GM18498 (cell line): ENCODE data around the gene CNTLN.
"Not testable (repeated sequence)": the region's sequence is repeated elsewhere in the genome, so short reads cannot be mapped to it uniquely, and the experiment has no call there.

Experiments used
- ATAC-seq: cut with Tn5 transposase; IDR thresholded peaks from one replicate; pipeline ENCODE4 v1.9.1; 2021; ENCODE audit warnings: mild to moderate bottlenecking, moderate library complexity; ENCODE audit not compliant: unreplicated experiment

CNTLN gene

GRCh38 chr9:17171309-17172094 lies 36.7 kb downstream of the CNTLN start:
- no peak for ATAC-seq

GRCh38 chr9:17177496-17177895 lies 42.7 kb downstream of the CNTLN start:
- not testable (repeated sequence) for ATAC-seq

- ATAC-seq = no peak
Observed at GRCh38 chr9:17185481-17186029, 50.7 kb downstream of the CNTLN start.

- no peak for ATAC-seq
Observed at GRCh38 chr9:17191082-17191481, 56.2 kb downstream of the CNTLN start.

GRCh38 chr9:17204611-17205152 lies 69.8 kb downstream of the CNTLN start:
- no peak for ATAC-seq

- ATAC-seq = no peak
Observed at GRCh38 chr9:17216011-17216410, 81.2 kb downstream of the CNTLN start.

GRCh38 chr9:17216646-17217045 lies 81.8 kb downstream of the CNTLN start:
- ATAC-seq = no peak

- ATAC-seq = no peak
Observed at GRCh38 chr9:17217272-17217671, 82.4 kb downstream of the CNTLN start.

GRCh38 chr9:17219261-17219660 lies 84.4 kb downstream of the CNTLN start:
- no peak for ATAC-seq

- no peak for ATAC-seq
Observed at GRCh38 chr9:17222932-17223331, 88.1 kb downstream of the CNTLN start.

- ATAC-seq = no peak
Observed at GRCh38 chr9:17225407-17225806, 90.6 kb downstream of the CNTLN start.

- ATAC-seq = no peak
Observed at GRCh38 chr9:17229945-17230560, 95.2 kb downstream of the CNTLN start.

GRCh38 chr9:17230646-17231045 lies 95.8 kb downstream of the CNTLN start:
- no peak for ATAC-seq

GRCh38 chr9:17236147-17236546 lies 101.3 kb downstream of the CNTLN start:
- ATAC-seq = no peak

GRCh38 chr9:17246770-17247169 lies 111.9 kb downstream of the CNTLN start:
- no peak for ATAC-seq

GRCh38 chr9:17251100-17251499 lies 116.3 kb downstream of the CNTLN start:
- ATAC-seq = no peak

GRCh38 chr9:17268531-17269188 lies 133.8 kb downstream of the CNTLN start:
- not testable (repeated sequence) for ATAC-seq

GRCh38 chr9:17269799-17270198 lies 135.0 kb downstream of the CNTLN start:
- ATAC-seq = no peak

GRCh38 chr9:17272536-17272935 lies 137.7 kb downstream of the CNTLN start:
- no peak for ATAC-seq

GRCh38 chr9:17280350-17281012 lies 145.6 kb downstream of the CNTLN start:
- no peak for ATAC-seq

- ATAC-seq = not testable (repeated sequence)
Observed at GRCh38 chr9:17290673-17291072, 155.8 kb downstream of the CNTLN start.
